ENCODE results near the gene COL17A1. TPM values are rescaled to one million over a fixed set of nuclear protein-coding genes. Genes with fewer than 3 reads are reported as not detected.

The COL17A1 gene
- polyA plus RNA-seq, 1 experiment, result not detected

DNA sequence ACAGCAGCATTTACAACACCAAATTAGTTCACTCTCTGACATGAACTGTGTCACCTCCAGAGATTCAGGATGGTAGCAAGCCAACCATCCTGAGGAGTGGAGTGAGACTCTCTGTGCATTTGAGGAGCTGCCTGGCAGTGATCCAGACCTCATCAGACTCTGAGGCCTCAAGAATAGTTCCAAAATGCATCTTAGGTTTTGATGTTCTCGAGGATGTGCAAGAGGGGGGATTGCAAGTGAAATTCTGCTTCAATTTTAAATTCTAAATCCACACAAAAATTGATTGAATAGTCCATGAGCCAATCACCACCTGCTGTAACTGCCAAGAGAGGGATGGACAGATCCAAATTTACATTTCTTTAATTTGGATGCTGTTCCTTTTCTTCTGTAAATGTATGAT is 69.0 kb downstream of the COL17A1 start:
- POLR2A ChIA-PET, result no interaction called here
- DNase-seq (ENCODE audit: low read depth, low spot score), result no peak
- no peak overlapping the region for H3K4me3 ChIP-seq (ENCODE audit: low read depth, low read length)
- no peaks in the 10 kb centered on the region for H3K9me3 ChIP-seq (ENCODE audit: control insufficient read depth, insufficient read depth, low read length)
- TF ChIP-seq, protein P1, sequence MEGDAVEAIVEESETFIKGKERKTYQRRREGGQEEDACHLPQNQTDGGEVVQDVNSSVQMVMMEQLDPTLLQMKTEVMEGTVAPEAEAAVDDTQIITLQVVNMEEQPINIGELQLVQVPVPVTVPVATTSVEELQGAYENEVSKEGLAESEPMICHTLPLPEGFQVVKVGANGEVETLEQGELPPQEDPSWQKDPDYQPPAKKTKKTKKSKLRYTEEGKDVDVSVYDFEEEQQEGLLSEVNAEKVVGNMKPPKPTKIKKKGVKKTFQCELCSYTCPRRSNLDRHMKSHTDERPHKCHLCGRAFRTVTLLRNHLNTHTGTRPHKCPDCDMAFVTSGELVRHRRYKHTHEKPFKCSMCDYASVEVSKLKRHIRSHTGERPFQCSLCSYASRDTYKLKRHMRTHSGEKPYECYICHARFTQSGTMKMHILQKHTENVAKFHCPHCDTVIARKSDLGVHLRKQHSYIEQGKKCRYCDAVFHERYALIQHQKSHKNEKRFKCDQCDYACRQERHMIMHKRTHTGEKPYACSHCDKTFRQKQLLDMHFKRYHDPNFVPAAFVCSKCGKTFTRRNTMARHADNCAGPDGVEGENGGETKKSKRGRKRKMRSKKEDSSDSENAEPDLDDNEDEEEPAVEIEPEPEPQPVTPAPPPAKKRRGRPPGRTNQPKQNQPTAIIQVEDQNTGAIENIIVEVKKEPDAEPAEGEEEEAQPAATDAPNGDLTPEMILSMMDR (IDR thresholded peaks at IDR 0.05; ENCODE audit: low read depth, low read length), result no peak
- no peak overlapping the region for H3K27ac ChIP-seq (ENCODE audit: low read depth, low read length)
- H3K27me3 ChIP-seq (ENCODE audit: control insufficient read depth, insufficient read depth, low read length), result no peaks in the 10 kb centered on the region
- CTCF ChIA-PET, result no interaction called here

DNA sequence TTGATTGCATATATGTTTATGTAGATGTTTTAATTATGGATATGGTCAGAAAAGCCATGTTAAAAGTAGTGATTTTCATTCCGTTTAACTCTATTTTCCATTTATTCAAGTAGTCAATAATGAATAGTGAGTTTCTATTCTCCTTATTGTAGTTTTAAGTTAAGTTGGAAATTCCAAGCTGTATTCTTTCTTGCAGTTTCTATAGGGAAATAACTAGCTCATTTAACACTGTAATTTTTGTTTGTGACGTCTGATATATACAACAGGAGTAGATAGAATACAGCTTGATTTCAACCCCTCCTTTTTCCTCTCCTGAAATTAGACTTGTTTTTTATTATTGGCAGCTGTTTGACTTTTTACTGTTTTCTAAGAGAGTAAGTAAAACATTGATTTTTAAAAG is 71.5 kb downstream of the COL17A1 start:
- TF ChIP-seq, protein P1 (IDR thresholded peaks at IDR 0.05; ENCODE audit: low read depth, low read length), result no peak
- ChIA-PET CTCF (interaction anchor here (0.9 kb wide), 1 partner anchor 14 kb away, joined by 3 read pairs; no protein-coding TSS in a partner anchor), POLR2A (no interaction called here)
- no peaks in the 10 kb centered on the region for H3K27me3 ChIP-seq (ENCODE audit: control insufficient read depth, insufficient read depth, low read length)
- H3K9me3 ChIP-seq (ENCODE audit: control insufficient read depth, insufficient read depth, low read length), result no peaks in the 10 kb centered on the region
- DNase-seq (ENCODE audit: low read depth, low spot score), result no peak
- no peak overlapping the region for H3K27ac ChIP-seq (ENCODE audit: low read depth, low read length)
- no peak overlapping the region for H3K4me3 ChIP-seq (ENCODE audit: low read depth, low read length)

DNA sequence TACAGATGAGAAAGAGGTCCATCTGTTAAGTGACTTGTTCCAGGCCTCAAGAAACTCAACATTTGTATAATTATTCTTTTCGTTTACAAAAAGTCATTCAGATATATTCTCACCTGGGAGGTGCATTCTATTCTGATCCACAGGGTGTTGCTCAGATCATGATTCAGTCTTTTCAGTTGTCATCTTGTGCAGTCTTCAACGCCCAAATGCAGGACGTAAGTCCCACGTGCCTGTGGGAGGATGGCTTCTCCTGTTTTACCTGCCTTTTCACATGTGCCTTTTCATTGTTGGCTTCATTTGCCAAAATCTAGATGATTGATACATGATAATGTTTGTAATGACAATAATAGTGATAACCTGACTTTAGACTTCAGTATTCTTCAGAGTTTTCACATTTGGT is 72.2 kb downstream of the COL17A1 start:
- CTCF ChIA-PET, result interaction anchor here (0.9 to 1.5 kb wide), 2 partner anchors 10 to 126 kb away, joined by 4 read pairs; no protein-coding TSS in a partner anchor

DNA sequence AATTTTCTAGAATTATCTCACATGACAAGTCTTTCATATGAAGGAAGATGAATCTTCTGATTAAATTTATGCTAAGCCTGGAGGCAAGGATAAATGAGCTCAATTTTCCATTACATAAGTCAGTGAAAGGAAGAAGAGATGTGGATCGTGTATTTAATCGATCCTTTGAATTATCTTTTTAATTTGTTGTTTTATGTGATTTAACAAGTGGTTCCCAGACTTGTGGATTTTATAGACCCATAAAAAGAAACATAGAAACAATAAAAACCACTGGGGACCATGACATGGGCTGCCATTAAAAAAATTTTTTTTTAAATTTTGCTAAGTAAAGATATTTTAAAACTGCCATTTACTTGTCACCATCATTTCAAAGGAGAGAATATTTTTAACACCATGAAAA is 73.8 kb downstream of the COL17A1 start:
- ChIA-PET POLR2A (no interaction called here), CTCF (interaction anchor here (0.7 to 1.2 kb wide), 2 partner anchors 9 to 127 kb away, joined by 3 to 4 read pairs; no protein-coding TSS in a partner anchor)

More for the DNA sequence above, 72.2 kb downstream of the COL17A1 start:
- TF ChIP-seq, protein P1 (IDR thresholded peaks at IDR 0.05; ENCODE audit: low read depth, low read length), result no peak
- POLR2A ChIA-PET, result no interaction called here
- Histone ChIP-seq H3K4me3 (ENCODE audit: low read depth, low read length) (no peak overlapping the region), H3K27ac (ENCODE audit: low read depth, low read length) (no peak overlapping the region), H3K9me3 (ENCODE audit: control insufficient read depth, insufficient read depth, low read length) (no peaks in the 10 kb centered on the region), H3K27me3 (ENCODE audit: control insufficient read depth, insufficient read depth, low read length) (no peaks in the 10 kb centered on the region)
- DNase-seq (ENCODE audit: low read depth, low spot score), result no peak

DNA sequence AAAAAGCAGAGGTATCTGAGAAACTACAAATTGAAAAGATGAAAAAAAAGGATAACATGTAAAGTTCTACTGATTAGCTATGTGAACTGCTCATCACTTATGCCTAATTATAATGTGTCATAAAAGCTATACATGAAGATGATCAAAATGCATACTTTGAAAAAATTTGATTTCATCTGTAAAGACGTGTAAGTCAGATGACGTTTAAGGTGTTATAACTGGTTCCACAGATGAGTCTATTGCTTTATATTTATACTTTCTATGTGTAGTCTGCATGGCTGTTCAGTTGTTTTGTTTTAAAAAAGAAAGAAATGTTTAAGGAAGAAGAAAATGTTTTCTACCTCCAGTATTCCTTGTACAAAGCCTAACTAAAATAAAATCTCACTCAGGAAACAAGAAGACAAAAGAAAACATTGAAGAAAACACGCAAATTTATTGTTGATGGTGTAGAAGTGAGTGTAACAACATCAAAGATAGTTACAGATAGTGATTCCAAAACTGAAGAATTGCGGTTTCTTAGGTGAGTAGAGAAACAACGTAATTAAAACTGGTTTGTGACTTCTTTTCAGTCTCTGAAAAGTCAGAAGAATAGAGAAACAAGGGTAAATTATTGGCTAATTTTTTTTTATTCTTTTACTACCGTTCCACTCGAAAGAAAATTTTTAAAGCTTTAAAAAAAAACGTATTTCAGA is 80.4 kb downstream of the COL17A1 start:
- Histone ChIP-seq H3K27ac (ENCODE audit: low read depth, low read length) (no peak overlapping the region), H3K27me3 (ENCODE audit: control insufficient read depth, insufficient read depth, low read length) (no peaks in the 10 kb centered on the region), H3K9me3 (ENCODE audit: control insufficient read depth, insufficient read depth, low read length) (no peaks in the 10 kb centered on the region), H3K4me3 (ENCODE audit: low read depth, low read length) (no peak overlapping the region)
- TF ChIP-seq, protein P1 (IDR thresholded peaks at IDR 0.05; ENCODE audit: low read depth, low read length), result no peak
- CTCF ChIA-PET, result interaction anchor here (1.2 kb wide), 1 partner anchor 293 kb away, joined by 3 read pairs; no protein-coding TSS in a partner anchor
- DNase-seq (ENCODE audit: low read depth, low spot score), result no peak
- POLR2A ChIA-PET, result no interaction called here

More for the DNA sequence above, 73.8 kb downstream of the COL17A1 start:
- H3K27me3 ChIP-seq (ENCODE audit: control insufficient read depth, insufficient read depth, low read length), result no peaks in the 10 kb centered on the region
- DNase-seq (ENCODE audit: low read depth, low spot score), result no peak
- TF ChIP-seq, protein P1 (IDR thresholded peaks at IDR 0.05; ENCODE audit: low read depth, low read length), result no peak
- H3K9me3 ChIP-seq (ENCODE audit: control insufficient read depth, insufficient read depth, low read length), result no peaks in the 10 kb centered on the region
- H3K4me3 ChIP-seq (ENCODE audit: low read depth, low read length), result no peak overlapping the region
- H3K27ac ChIP-seq (ENCODE audit: low read depth, low read length), result no peak overlapping the region

Measured in AG04450 (cell line).